Peyer's patch (tissue), 4 donors: Measurements from ENCODE around the gene RAD51B. TPM values are rescaled to one million over a fixed set of nuclear protein-coding genes. Genes with fewer than 3 reads are reported as not detected.
A peak's percentile ranks its signal among the peaks of the same experiment; 100 is the strongest.

ENCODE experiments used
- DNase-seq, 3 donors: peaks; one replicate each; pipeline ENCODE4 v3.0.0-alpha.2; 2017 to 2019
- H3K27ac ChIP-seq, 4 donors: fragments of 200-600 bp; sonication (generic); one replicate each; pipeline ENCODE4 v1.5.1; 2016 to 2019
- H3K27me3 ChIP-seq, 2 donors: fragments of 200-600 bp; sonication (generic); one replicate each; pipeline ENCODE4 v1.5.1; 2019
- H3K36me3 ChIP-seq, 3 donors: fragments of 200-600 bp; sonication (generic); one replicate each; pipeline ENCODE4 v1.5.1; 2016 to 2019
- H3K4me1 ChIP-seq, 4 donors: fragments of 200-600 bp; sonication (generic); one replicate each; pipeline ENCODE4 v1.5.1; 2016 to 2019
- H3K4me3 ChIP-seq, 4 donors: fragments of 200-600 bp; sonication (generic); 1 replicate in 3 of 4; 2 replicates in 1 of 4; pipeline ENCODE4 v1.5.1; 2016 to 2019; ENCODE audit warnings: mild to moderate bottlenecking in 1 of 4
- H3K9me3 ChIP-seq, 4 donors: fragments of 200-600 bp; sonication (generic); one replicate each; pipeline ENCODE4 v1.5.1; 2016 to 2019; ENCODE audit warnings: mild to moderate bottlenecking in 1 of 4
- CTCF ChIP-seq, 6 experiments: fragments of 450-650 bp in 4 of 6; fragments of 200-600 bp in 2 of 6; sonication (generic) in 1 of 6; IDR thresholded peaks; one replicate each; pipeline ENCODE4 v1.5.1; 2017 to 2019; ENCODE audit warnings: antibody characterized with exemption in 6 of 6, mild to moderate bottlenecking in 3 of 6, moderate library complexity in 1 of 6
- POLR2A ChIP-seq, 2 donors: fragments of 450-650 bp; IDR thresholded peaks; one replicate each; pipeline ENCODE4 v1.5.1; 2017; ENCODE audit warnings: antibody characterized with exemption in 2 of 2, mild to moderate bottlenecking in 2 of 2, moderate library complexity in 2 of 2
- total RNA-seq, 4 donors: library from RNA; depleted of rRNA; stranded (reverse); fragments of >200 nt; gene quantifications; one replicate each; pipeline ENCODE4 v1.1.0, GENCODE V29; 2016

The RAD51B gene
- total RNA-seq, 4 donors from 2014 or later = 12.6 to 103 (median 33.1) TPM

- Histone ChIP-seq H3K4me1 (peaks cover 0 to 5% (median 1%) of the 10 kb centered on the region in 4 donors), H3K4me3 (no peak overlapping the region), H3K27ac (peak overlapping the region; percentile 2 to 67 (median 44)), H3K27me3 (no peaks in the 10 kb centered on the region), H3K36me3 (no peaks in the 10 kb centered on the region), H3K9me3 (no peaks in the 10 kb centered on the region)
- DNase-seq = no peak
- TF ChIP-seq CTCF (IDR thresholded peaks at IDR 0.05) = no peak
- no peak for TF ChIP-seq POLR2A (IDR thresholded peaks at IDR 0.05)
Observed at GRCh38 chr14:68380329-68380741, 560.8 kb downstream of the RAD51B start.

GRCh38 chr14:68384335-68384734 is 564.8 kb downstream of the RAD51B start:
- Histone ChIP-seq H3K27ac (peak overlapping the region; percentile 34 to 72 (median 41)), H3K36me3 (no peaks in the 10 kb centered on the region), H3K4me3 (no peak overlapping the region), H3K27me3 (no peaks in the 10 kb centered on the region), H3K9me3 (no peaks in the 10 kb centered on the region), H3K4me1 (no peaks in the 10 kb centered on the region)
- no peak for DNase-seq
- no peak for TF ChIP-seq POLR2A (IDR thresholded peaks at IDR 0.05)
- TF ChIP-seq CTCF (IDR thresholded peaks at IDR 0.05) = no peak

- Histone ChIP-seq H3K4me1 (no peaks in the 10 kb centered on the region), H3K36me3 (no peaks in the 10 kb centered on the region), H3K27me3 (no peaks in the 10 kb centered on the region), H3K27ac (peak overlapping the region; percentile 34 to 72 (median 41)), H3K9me3 (no peaks in the 10 kb centered on the region), H3K4me3 (no peak overlapping the region)
- DNase-seq = no peak
- TF ChIP-seq CTCF (IDR thresholded peaks at IDR 0.05) (no peak), POLR2A (IDR thresholded peaks at IDR 0.05) (no peak)
Observed at GRCh38 chr14:68384881-68385280, 565.3 kb downstream of the RAD51B start.

GRCh38 chr14:68386446-68386845 is 566.9 kb downstream of the RAD51B start:
- no peaks in the 10 kb centered on the region for H3K36me3 ChIP-seq
- no peak overlapping the region for H3K4me3 ChIP-seq
- TF ChIP-seq CTCF (IDR thresholded peaks at IDR 0.05) = no peak
- no peak for TF ChIP-seq POLR2A (IDR thresholded peaks at IDR 0.05)
- H3K27me3 ChIP-seq = no peaks in the 10 kb centered on the region
- no peaks in the 10 kb centered on the region for H3K4me1 ChIP-seq
- no peak for DNase-seq
- H3K27ac ChIP-seq = peak overlapping the region in 1 of 4 donors; percentile 22
- H3K9me3 ChIP-seq = no peaks in the 10 kb centered on the region

GRCh38 chr14:68386950-68387779 is 567.6 kb downstream of the RAD51B start:
- Histone ChIP-seq H3K27me3 (no peaks in the 10 kb centered on the region), H3K9me3 (no peaks in the 10 kb centered on the region), H3K4me3 (no peak overlapping the region), H3K4me1 (no peaks in the 10 kb centered on the region), H3K36me3 (no peaks in the 10 kb centered on the region), H3K27ac (peak overlapping the region in 1 of 4 donors; percentile 22)
- no peak for TF ChIP-seq POLR2A (IDR thresholded peaks at IDR 0.05)
- TF ChIP-seq CTCF (IDR thresholded peaks at IDR 0.05) = no peak
- no peak for DNase-seq
